Measurements from ENCODE around the gene FXYD4. TPM values are rescaled to one million over a fixed set of nuclear protein-coding genes. Genes with fewer than 3 reads are reported as not detected.

FXYD4 gene
- total RNA-seq, 2 experiments from 2014 or later = not detected

- Histone ChIP-seq H3K9me2 (ENCODE audit: insufficient read depth, low read length) (no peaks in the 10 kb centered on the region), H3K4me1 (ENCODE audit: insufficient read depth, low read length, poor library complexity, severe bottlenecking) (peaks cover 41% of the 10 kb centered on the region), H3K27ac (ENCODE audit: low read depth, low read length, poor library complexity, severe bottlenecking) (peak overlapping the region; percentile 82), H3K79me2 (ENCODE audit: insufficient read depth, low read depth, low read length) (peaks cover 98% of the 10 kb centered on the region), H3K4me2 (ENCODE audit: low read length) (peak overlapping the region; percentile 96), H4K20me1 (ENCODE audit: insufficient read depth, low read length) (peaks cover 57% of the 10 kb centered on the region), H2AFZ (ENCODE audit: low read length) (no peak overlapping the region), H3K36me3 (ENCODE audit: insufficient read depth, low read length) (peaks cover 90% of the 10 kb centered on the region), H3K9me3 (ENCODE audit: low read length) (no peaks in the 10 kb centered on the region), H3K4me3 (ENCODE audit: low read depth, low read length, poor library complexity, severe bottlenecking) (peak overlapping the region; percentile 92)
- no TSS peak for BruUV-seq (replicated peaks)
- ChIA-PET CTCF (ENCODE audit: unreplicated experiment) (no interaction called here), POLR2A (interaction anchor here (0.6 to 2.3 kb wide), 3 partner anchors 9 to 37 kb away, joined by 3 to 10 read pairs (median 6); no protein-coding TSS in a partner anchor)
- intact Hi-C loops (cut with micrococcal nuclease; ENCODE audit: unreplicated experiment) = no loop called here
- DNase-seq (ENCODE audit: low spot score) = no peak
- TF ChIP-seq CTCF (conservative IDR thresholded peaks at IDR 0.05; ENCODE audit: low read length) (no peak), EZH2phosphoT487 (IDR thresholded peaks at IDR 0.05; ENCODE audit: borderline replicate concordance, low read depth, low read length) (no peak)
These were observed 23.4 kb downstream of the FXYD4 start for GRCh38 chr10:43394868-43395267.

- Histone ChIP-seq H3K4me1 (ENCODE audit: insufficient read depth, low read length, poor library complexity, severe bottlenecking) (peaks cover 48% of the 10 kb centered on the region), H3K79me2 (ENCODE audit: insufficient read depth, low read depth, low read length) (peaks cover 98% of the 10 kb centered on the region), H3K9me2 (ENCODE audit: insufficient read depth, low read length) (no peaks in the 10 kb centered on the region), H3K4me2 (ENCODE audit: low read length) (peak overlapping the region; percentile 96), H4K20me1 (ENCODE audit: insufficient read depth, low read length) (peaks cover 57% of the 10 kb centered on the region), H3K27ac (ENCODE audit: low read depth, low read length, poor library complexity, severe bottlenecking) (peak overlapping the region; percentile 82), H2AFZ (ENCODE audit: low read length) (no peak overlapping the region), H3K36me3 (ENCODE audit: insufficient read depth, low read length) (peaks cover 90% of the 10 kb centered on the region), H3K9me3 (ENCODE audit: low read length) (no peaks in the 10 kb centered on the region), H3K4me3 (ENCODE audit: low read depth, low read length, poor library complexity, severe bottlenecking) (peak overlapping the region; percentile 92)
- no TSS peak for BruUV-seq (replicated peaks)
- DNase-seq (ENCODE audit: low spot score) = peak; percentile 66
- TF ChIP-seq EZH2phosphoT487 (IDR thresholded peaks at IDR 0.05; ENCODE audit: borderline replicate concordance, low read depth, low read length) (no peak), CTCF (conservative IDR thresholded peaks at IDR 0.05; ENCODE audit: low read length) (no peak)
- ChIA-PET CTCF (ENCODE audit: unreplicated experiment) (no interaction called here), POLR2A (interaction anchor here (0.6 to 2.3 kb wide), 5 partner anchors 10 to 54 kb away, joined by 3 to 10 read pairs (median 7); no protein-coding TSS in a partner anchor)
- intact Hi-C loops (cut with micrococcal nuclease; ENCODE audit: unreplicated experiment) = loop anchor here (2.0 kb wide), 1 partner anchor 257 kb away; the partner anchor contains the start of gene CSGALNACT2
These were observed 24.2 kb downstream of the FXYD4 start for GRCh38 chr10:43395571-43396060.

Data from OCI-LY7 (cell line).